Fibroblast of lung (primary cell): ENCODE measurements around the gene BCAR3. TPM values are rescaled to one million over a fixed set of nuclear protein-coding genes. Genes with fewer than 3 reads are reported as not detected.

Experiments used
- DNase-seq, 2 donors: peaks; one replicate each; pipeline versions ENCODE4 v3.0.0 to v3.0.0-alpha.2; 2010; ENCODE audit warnings: low read depth in 2 of 2
- H2AFZ ChIP-seq: 2 replicates; pipeline ENCODE4 v1.5.1; 2012; ENCODE audit warnings: low read length, control low read depth, inconsistent platforms
- H3K27ac ChIP-seq: 2 replicates; pipeline ENCODE4 v1.5.1; 2011; ENCODE audit warnings: low read length, control low read depth; ENCODE audit not compliant: insufficient read depth
- H3K27me3 ChIP-seq: 2 replicates; pipeline ENCODE4 v1.5.1; 2011; ENCODE audit warnings: mild to moderate bottlenecking, low read length; ENCODE audit not compliant: control insufficient read depth, insufficient read depth
- H3K36me3 ChIP-seq: 2 replicates; pipeline ENCODE4 v1.5.1; 2011; ENCODE audit warnings: low read length; ENCODE audit not compliant: control insufficient read depth, insufficient read depth
- H3K4me1 ChIP-seq: 2 replicates; pipeline ENCODE4 v1.5.1; 2011; ENCODE audit warnings: low read length; ENCODE audit not compliant: control insufficient read depth, insufficient read depth; ENCODE audit errors: extremely low read depth
- H3K4me2 ChIP-seq: 2 replicates; pipeline ENCODE4 v1.5.1; 2011; ENCODE audit warnings: low read length, control low read depth; ENCODE audit not compliant: insufficient read depth; ENCODE audit errors: extremely low read depth
- H3K4me3 ChIP-seq, 4 experiments: fragments of 200-600 bp in 1 of 4; sonication (generic) in 1 of 4; replicated peaks in 1 of 4; 2 replicates each; pipeline ENCODE4 v1.5.1; 2011 to 2016; ENCODE audit warnings: low read length in 4 of 4, low read depth in 3 of 4, mild to moderate bottlenecking in 3 of 4, control low read depth in 2 of 4, inconsistent platforms in 1 of 4, mixed read lengths in 1 of 4; ENCODE audit not compliant: insufficient read depth in 1 of 4; ENCODE audit errors: control extremely low read depth in 1 of 4
- H3K79me2 ChIP-seq: 2 replicates; pipeline ENCODE4 v1.5.1; 2012; ENCODE audit warnings: mild to moderate bottlenecking, low read length, inconsistent platforms; ENCODE audit not compliant: control insufficient read depth, insufficient read depth
- H3K9ac ChIP-seq: 2 replicates; pipeline ENCODE4 v1.5.1; 2011; ENCODE audit warnings: mild to moderate bottlenecking, low read length, control low read depth; ENCODE audit not compliant: insufficient read depth
- H3K9me3 ChIP-seq: 2 replicates; pipeline ENCODE4 v1.5.1; 2012; ENCODE audit warnings: low read depth, low read length; ENCODE audit not compliant: control insufficient read depth, insufficient read depth
- H4K20me1 ChIP-seq: 2 replicates; pipeline ENCODE4 v1.5.1; 2011; ENCODE audit warnings: low read length; ENCODE audit not compliant: control insufficient read depth, insufficient read depth; ENCODE audit errors: extremely low read depth
- CTCF ChIP-seq, 2 donors: IDR thresholded peaks in 1 of 2; conservative IDR thresholded peaks in 1 of 2; 1 replicate in 1 of 2; 2 replicates in 1 of 2; pipeline ENCODE4 v1.5.1; 2011 to 2012; ENCODE audit warnings: low read length in 2 of 2, control low read depth in 1 of 2, inconsistent platforms in 1 of 2, low read depth in 1 of 2, mild to moderate bottlenecking in 1 of 2
- EZH2 ChIP-seq: IDR thresholded peaks from 2 replicates; pipeline ENCODE4 v1.5.1; 2012; ENCODE audit warnings: low read length, control low read depth, mild to moderate bottlenecking; ENCODE audit errors: missing control alignments
- polyA plus RNA-seq, 2 donors: library from polyadenylated mRNA; depleted of rRNA in 1 of 2; stranded (reverse) in 1 of 2; unstranded in 1 of 2; fragments of >200 nt; gene quantifications; 2 replicates each; pipeline ENCODE4 v1.2.1, GENCODE V29; 2011 to 2012; ENCODE audit warnings: missing spikeins in 1 of 2
- total RNA-seq: library from RNA; depleted of rRNA; stranded (reverse); fragments of >200 nt; gene quantifications from 2 replicates; pipeline ENCODE4 v1.2.1, GENCODE V29; 2014

BCAR3 gene
- total and polyA plus RNA-seq, 2 donors (not counting 1 experiment from before 2014, with no cell fraction given), result 12.6 to 35.2 TPM

DNA sequence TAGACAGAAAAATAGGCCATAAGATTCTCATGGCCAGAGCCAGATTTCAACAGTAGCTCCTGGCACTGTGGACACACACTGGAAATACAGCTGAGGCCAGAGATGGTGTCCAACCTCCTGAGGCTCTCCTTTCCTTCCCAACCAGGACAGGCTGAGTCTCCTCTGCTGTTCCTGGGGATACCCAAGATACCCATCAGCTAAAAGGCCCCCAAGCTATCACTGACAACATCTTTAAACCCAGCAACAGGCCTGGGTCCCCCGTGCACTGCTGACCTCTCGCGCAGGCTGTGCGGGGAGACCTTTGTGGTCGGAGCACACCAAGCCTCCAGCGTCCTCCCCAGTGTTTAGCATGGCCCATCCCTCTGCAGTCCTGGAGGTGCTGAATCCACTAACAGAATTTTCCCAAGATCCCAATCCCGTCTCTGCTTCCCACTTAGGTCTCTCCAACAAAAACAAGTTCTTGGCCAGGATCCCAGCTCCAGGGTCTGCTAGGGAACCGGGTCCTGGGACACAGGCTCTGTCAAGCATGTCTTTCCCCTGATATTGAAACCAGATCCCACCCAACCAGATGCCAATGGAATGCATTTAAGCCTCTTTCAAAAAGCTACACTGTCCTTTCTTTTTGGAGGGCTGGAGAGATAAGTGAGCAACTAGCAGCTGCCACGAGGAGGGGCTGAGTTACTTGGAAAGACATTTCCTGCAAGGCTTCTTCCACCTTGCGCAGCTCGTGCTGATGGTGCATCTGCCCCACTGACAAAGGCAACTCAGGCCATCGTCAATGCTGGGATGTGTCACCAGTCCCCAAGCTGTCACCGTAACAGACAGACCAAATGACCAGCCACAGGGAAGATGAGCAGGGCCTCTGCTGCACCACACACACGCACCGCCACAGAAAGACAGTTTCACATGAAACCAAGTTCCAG, 73.2 kb downstream of the BCAR3 start:
- H3K9me3 ChIP-seq, result no peaks in the 10 kb centered on the region
- no peak overlapping the region for H3K9ac ChIP-seq
- no peak overlapping the region for H2AFZ ChIP-seq
- H3K36me3 ChIP-seq, result no peaks in the 10 kb centered on the region
- H3K27ac ChIP-seq, result no peak overlapping the region
- H3K4me3 ChIP-seq, result no peak overlapping the region
- peak overlapping the region; percentile 33 for H3K4me2 ChIP-seq
- DNase-seq, result peak; percentile 46 to 71
- no peaks in the 10 kb centered on the region for H4K20me1 ChIP-seq
- peaks cover 25% of the 10 kb centered on the region for H3K4me1 ChIP-seq
- H3K27me3 ChIP-seq, result no peaks in the 10 kb centered on the region
- no peak for TF ChIP-seq CTCF (conservative IDR thresholded peaks at IDR 0.05 in 1 of 2, IDR thresholded peaks at IDR 0.05 in 1 of 2; ENCODE audit: low read depth in 1 of 2, low read length in 2 of 2)
- no peak for TF ChIP-seq EZH2
- H3K79me2 ChIP-seq, result peaks cover 88% of the 10 kb centered on the region

- Histone ChIP-seq H3K4me2 (no peak overlapping the region), H2AFZ (no peak overlapping the region), H3K4me1 (peaks cover 25% of the 10 kb centered on the region), H4K20me1 (no peaks in the 10 kb centered on the region), H3K27me3 (no peaks in the 10 kb centered on the region), H3K4me3 (no peak overlapping the region), H3K79me2 (peaks cover 89% of the 10 kb centered on the region), H3K36me3 (no peaks in the 10 kb centered on the region), H3K9ac (no peak overlapping the region), H3K27ac (no peak overlapping the region), H3K9me3 (no peaks in the 10 kb centered on the region)
- peak in 1 of 2 donors; percentile 78 for DNase-seq
- TF ChIP-seq EZH2 (no peak), CTCF (conservative IDR thresholded peaks at IDR 0.05 in 1 of 2, IDR thresholded peaks at IDR 0.05 in 1 of 2; ENCODE audit: low read depth in 1 of 2, low read length in 2 of 2) (no peak)
Measured at GRCh38 chr1:93607814-93608186, 73.8 kb downstream of the BCAR3 start.

- no peaks in the 10 kb centered on the region for H3K9me3 ChIP-seq
- peak overlapping the region; percentile 33 for H3K27ac ChIP-seq
- no peak overlapping the region for H2AFZ ChIP-seq
- no peaks in the 10 kb centered on the region for H3K36me3 ChIP-seq
- no peaks in the 10 kb centered on the region for H3K27me3 ChIP-seq
- no peaks in the 10 kb centered on the region for H4K20me1 ChIP-seq
- H3K79me2 ChIP-seq, result peaks cover 88% of the 10 kb centered on the region
- peaks cover 25% of the 10 kb centered on the region for H3K4me1 ChIP-seq
- H3K4me3 ChIP-seq, result no peak overlapping the region
- no peak overlapping the region for H3K9ac ChIP-seq
- peak overlapping the region; percentile 65 for H3K4me2 ChIP-seq
- TF ChIP-seq EZH2, result no peak
- TF ChIP-seq CTCF (conservative IDR thresholded peaks at IDR 0.05 in 1 of 2, IDR thresholded peaks at IDR 0.05 in 1 of 2; ENCODE audit: low read depth in 1 of 2, low read length in 2 of 2), result no peak
- DNase-seq, result peak; percentile 93 to 98
Measured at GRCh38 chr1:93605812-93606512, 75.7 kb downstream of the BCAR3 start.
